Astrocyte (in vitro differentiated cells and primary cell): ENCODE measurements around the gene LAMA5.

Source experiments
- CTCF ChIP-seq: IDR thresholded peaks from 2 replicates; pipeline ENCODE4 v1.5.1; 2011; ENCODE audit warnings: low read depth, mild to moderate bottlenecking, inconsistent platforms, low read length, moderate library complexity; ENCODE audit not compliant: insufficient read depth
- EZH2 ChIP-seq: IDR thresholded peaks from 2 replicates; pipeline ENCODE4 v1.6.1; 2012; ENCODE audit warnings: mild to moderate bottlenecking, low read length, inconsistent platforms; ENCODE audit not compliant: insufficient read depth

- TF ChIP-seq CTCF (no peak), EZH2 (no peak)
Measured at GRCh38 chr20:62345681-62346370, 21.3 kb downstream of the LAMA5 start.
